ENCODE data around the gene TNFRSF19. TPM values are rescaled to one million over a fixed set of nuclear protein-coding genes. Genes with fewer than 3 reads are reported as not detected.
A peak's percentile ranks its signal among the peaks of the same experiment; 100 is the strongest.

Gene TNFRSF19
- total and polyA plus RNA-seq, 2 of the 8 experiments (the other 6 are each of a cell fraction or from before 2014, with no cell fraction given): 0.50 to 0.95 TPM

DNA sequence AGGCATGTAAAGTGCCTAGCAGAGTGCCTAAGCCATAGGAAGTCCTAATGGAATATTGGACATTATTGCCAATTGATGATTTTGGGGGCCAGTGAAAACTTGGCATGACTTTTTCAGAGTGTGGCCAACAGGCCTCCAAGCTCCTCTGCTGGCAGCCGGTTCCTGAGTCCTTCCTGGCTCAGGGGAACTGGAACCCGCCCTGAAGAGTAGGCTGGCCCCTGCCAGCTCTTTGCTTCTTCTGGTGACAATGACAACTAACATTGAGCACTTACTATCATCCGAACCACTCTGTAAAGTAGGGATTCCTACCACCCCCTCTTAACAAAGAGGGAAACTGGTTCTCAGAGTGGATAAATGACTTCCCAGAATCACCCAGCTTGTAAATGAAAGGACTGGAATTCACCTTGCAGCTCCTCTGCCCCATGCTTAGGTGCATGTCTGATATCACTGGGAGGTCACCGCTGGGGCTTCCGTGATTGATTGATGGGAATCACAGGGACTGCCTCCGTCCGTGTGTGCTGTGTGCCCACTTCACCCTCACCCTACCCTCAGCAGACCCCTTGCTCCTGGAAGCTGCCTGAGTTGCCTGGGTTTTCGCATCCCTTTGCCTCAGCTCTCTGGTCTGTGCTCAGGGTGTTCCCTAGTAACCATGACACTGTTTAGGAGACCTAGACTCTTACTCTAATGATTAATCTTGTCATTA lies 50.6 kb downstream of the TNFRSF19 start:
- H2BK15ac ChIP-seq (ENCODE audit: low read length): no peak overlapping the region
- no peak for FAIRE-seq
- H3K79me2 ChIP-seq (ENCODE audit: control insufficient read depth in 1 of 2, insufficient read depth in 2 of 2, low read length in 2 of 2): no peaks in the 10 kb centered on the region
- no peak overlapping the region for H4K5ac ChIP-seq (ENCODE audit: insufficient read length, low read depth, low read length)
- H2AK5ac ChIP-seq (ENCODE audit: low read depth, low read length): no peak overlapping the region
- no peaks in the 10 kb centered on the region; a peak in 1 of 8 replicates for H3K36me3 ChIP-seq (ENCODE audit: control insufficient read depth in 2 of 4, insufficient read depth in 4 of 4, low read length in 3 of 4)
- ChIA-PET CTCF (ENCODE audit: partially characterized antibody) (interaction anchor here (0.8 to 1.5 kb wide), 3 partner anchors 8 to 47 kb away, joined by 3 to 5 read pairs (median 4); no protein-coding TSS in a partner anchor), POLR2A (ENCODE audit: partially characterized antibody) (no interaction called here)
- H3K4me1 ChIP-seq (replicated peaks in 1 of 4; ENCODE audit: control insufficient read depth in 3 of 4, insufficient read depth in 4 of 4, low read length in 3 of 4): peaks cover 0 to 4% (median 2%) of the 10 kb centered on the region in 4 experiments; a peak in 3 of 7 replicates
- no peak overlapping the region for H3K4me3 ChIP-seq (ENCODE audit: extremely low read depth in 1 of 4, insufficient read depth in 2 of 4, low read depth in 3 of 4, low read length in 4 of 4)
- H3K23ac ChIP-seq (ENCODE audit: insufficient read length): no peak overlapping the region
- no peak overlapping the region for H2BK120ac ChIP-seq (replicated peaks; ENCODE audit: low read depth, low read length)
- H3K79me1 ChIP-seq (ENCODE audit: low read depth, low read length): no peaks in the 10 kb centered on the region
- 81% methylated on average over 8 of the region's 8 CpGs; no CpG with 5 or more reads in 1 of the 2 experiments for WGBS, 2 experiments (ENCODE audit: extremely low coverage in 1 of 2, insufficient coverage in 1 of 2, insufficient read length in 1 of 2, insufficient replicate concordance in 2 of 2, low coverage in 1 of 2, low lambda C conversion rate in 2 of 2, missing lambda C conversion rate in 1 of 2)
- H2BK5ac ChIP-seq (ENCODE audit: low read depth, low read length): no peak overlapping the region
- no peak overlapping the region for H4K8ac ChIP-seq (ENCODE audit: extremely low read depth, insufficient read depth, low read length)
- no peak for DNase-seq (ENCODE audit: low read depth in 1 of 2, low spot score in 2 of 2)
- no peak overlapping the region for H4K91ac ChIP-seq (replicated peaks; ENCODE audit: insufficient read length, low read length)
- no peaks in the 10 kb centered on the region for H3K9me3 ChIP-seq (ENCODE audit: insufficient read depth in 2 of 2, low read depth in 1 of 2, low read length in 1 of 2)
- H2BK12ac ChIP-seq (ENCODE audit: low read depth, low read length): no peak overlapping the region
- H3K14ac ChIP-seq (ENCODE audit: insufficient read length): no peak overlapping the region
- no peak overlapping the region; the same call in 1 of the 2 replicates for H3K18ac ChIP-seq (ENCODE audit: extremely low read depth, low read length)
- TF ChIP-seq GABPA (IDR thresholded peaks at IDR 0.05; ENCODE audit: borderline replicate concordance, insufficient read depth, low read length) (no peak), CEBPB (IDR thresholded peaks at IDR 0.05; ENCODE audit: low read depth, low read length) (no peak), RAD21 (IDR thresholded peaks at IDR 0.05 in 1 of 2, conservative IDR thresholded peaks at IDR 0.05 in 1 of 2; ENCODE audit: low read depth in 2 of 2, low read length in 2 of 2) (no peak), ASH2L (IDR thresholded peaks at IDR 0.05; ENCODE audit: low read length) (no peak), GTF2F1 (IDR thresholded peaks at IDR 0.05; ENCODE audit: borderline replicate concordance, low read depth, low read length) (no peak), CBX5 (IDR thresholded peaks at IDR 0.05; ENCODE audit: low read depth, low read length) (no peak), HDAC2 (IDR thresholded peaks at IDR 0.05; ENCODE audit: borderline replicate concordance in 1 of 2, low read depth in 2 of 2, low read length in 2 of 2) (no peak)
- TF ChIP-seq, protein P1, sequence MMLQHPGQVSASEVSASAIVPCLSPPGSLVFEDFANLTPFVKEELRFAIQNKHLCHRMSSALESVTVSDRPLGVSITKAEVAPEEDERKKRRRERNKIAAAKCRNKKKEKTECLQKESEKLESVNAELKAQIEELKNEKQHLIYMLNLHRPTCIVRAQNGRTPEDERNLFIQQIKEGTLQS (IDR thresholded peaks at IDR 0.05; ENCODE audit: insufficient read depth, low read depth, low read length): no peak
- H3K4ac ChIP-seq (replicated peaks; ENCODE audit: insufficient read length, low read depth, low read length): no peak overlapping the region
- H3K56ac ChIP-seq (replicated peaks; ENCODE audit: insufficient read length, low read depth, low read length): no peak overlapping the region
- H3K27me3 ChIP-seq (replicated peaks in 1 of 4; ENCODE audit: control insufficient read depth in 3 of 4, extremely low read depth in 1 of 4, insufficient read depth in 3 of 4, low read length in 3 of 4): no peaks in the 10 kb centered on the region
- H2BK20ac ChIP-seq (ENCODE audit: low read length): no peak overlapping the region
- no peak overlapping the region for H3K27ac ChIP-seq (ENCODE audit: low read depth, low read length)
- no peaks in the 10 kb centered on the region for H4K20me1 ChIP-seq (replicated peaks in 1 of 2; ENCODE audit: control insufficient read depth in 1 of 2, insufficient read depth in 2 of 2, low read length in 2 of 2)
- H3K4me2 ChIP-seq (ENCODE audit: insufficient read depth in 1 of 2, low read depth in 2 of 2, low read length in 2 of 2): no peak overlapping the region
- H3K9ac ChIP-seq (replicated peaks in 1 of 4; ENCODE audit: extremely low read depth in 1 of 4, low read depth in 3 of 4, low read length in 3 of 4): no peak overlapping the region; a peak in 1 of 7 replicates
- H3K23me2 ChIP-seq (ENCODE audit: low read depth, low read length): no peaks in the 10 kb centered on the region
- H2AFZ ChIP-seq (ENCODE audit: low read length): peak overlapping the region; percentile 26; the same call in 1 of the 2 replicates
